Activated naive CD4-positive, alpha-beta T cell treated with anti-CD3 and anti-CD28 coated beads, Interleukin-2, amount 50 U/mL, for 72 hours (primary cell): ENCODE results near the gene RNF220. TPM values are rescaled to one million over a fixed set of nuclear protein-coding genes. Genes with fewer than 3 reads are reported as not detected.
A peak's percentile ranks its signal among the peaks of the same experiment; 100 is the strongest.

Experiments
- ATAC-seq, 2 donors: fragments of 150-1000 bp; cut with Tn5 transposase; 2 replicates each; pipeline ENCODE4 v1.10.0; 2021; ENCODE audit warnings: mild to moderate bottlenecking in 2 of 2, moderate library complexity in 2 of 2
- DNase-seq, 2 donors: peaks; one replicate each; pipeline ENCODE4 v3.0.0; 2021 to 2022; ENCODE audit warnings: low spot score in 2 of 2
- H3K27ac Mint-ChIP-seq, 2 donors: one replicate each; pipeline ENCODE4 v1.8.0; 2022; ENCODE audit warnings: mild to moderate bottlenecking in 2 of 2, mixed read lengths in 2 of 2
- H3K36me3 Mint-ChIP-seq, 2 donors: one replicate each; pipeline ENCODE4 v1.8.0; 2022; ENCODE audit warnings: mixed read lengths in 2 of 2
- H3K9me3 Mint-ChIP-seq, 2 donors: one replicate each; pipeline ENCODE4 v1.8.0; 2022; ENCODE audit warnings: mixed read lengths in 2 of 2
- total RNA-seq, 2 donors: library from RNA; stranded (reverse); gene quantifications; one replicate each; pipeline ENCODE4 v1.2.3, GENCODE V29; 2022

RNF220 gene
- total RNA-seq, 2 donors from 2014 or later: 76.1 to 77.1 TPM

DNA sequence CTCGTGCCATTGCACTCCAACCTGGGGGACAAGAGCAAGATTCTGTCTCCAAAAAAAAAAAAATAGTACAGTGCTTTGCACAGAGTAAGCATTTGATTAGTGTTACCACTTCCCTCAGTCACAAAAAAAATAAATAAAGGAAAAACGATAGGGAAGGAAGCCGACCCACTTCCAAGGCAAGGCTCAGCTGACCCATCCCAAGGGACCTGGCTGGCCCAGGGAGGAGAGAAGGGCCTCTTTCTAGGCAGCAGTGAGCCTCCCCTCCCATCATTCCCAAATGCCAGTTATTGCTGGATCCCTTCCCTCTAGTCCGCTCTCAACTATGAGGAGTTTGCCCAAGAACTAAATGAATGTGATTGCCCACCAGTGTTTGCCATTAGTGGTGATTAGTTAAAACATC, 191.5 kb downstream of the RNF220 start:
- Mint-ChIP-seq H3K36me3 (no peaks in the 10 kb centered on the region), H3K9me3 (no peaks in the 10 kb centered on the region), H3K27ac (no peak overlapping the region)
- ATAC-seq (no peak), DNase-seq (no peak)

- Mint-ChIP-seq H3K36me3 (no peaks in the 10 kb centered on the region), H3K27ac (no peak overlapping the region), H3K9me3 (no peaks in the 10 kb centered on the region)
- no peak for ATAC-seq
- no peak for DNase-seq
These were observed 193.1 kb downstream of the RNF220 start for GRCh38 chr1:44598167-44598566.

DNA sequence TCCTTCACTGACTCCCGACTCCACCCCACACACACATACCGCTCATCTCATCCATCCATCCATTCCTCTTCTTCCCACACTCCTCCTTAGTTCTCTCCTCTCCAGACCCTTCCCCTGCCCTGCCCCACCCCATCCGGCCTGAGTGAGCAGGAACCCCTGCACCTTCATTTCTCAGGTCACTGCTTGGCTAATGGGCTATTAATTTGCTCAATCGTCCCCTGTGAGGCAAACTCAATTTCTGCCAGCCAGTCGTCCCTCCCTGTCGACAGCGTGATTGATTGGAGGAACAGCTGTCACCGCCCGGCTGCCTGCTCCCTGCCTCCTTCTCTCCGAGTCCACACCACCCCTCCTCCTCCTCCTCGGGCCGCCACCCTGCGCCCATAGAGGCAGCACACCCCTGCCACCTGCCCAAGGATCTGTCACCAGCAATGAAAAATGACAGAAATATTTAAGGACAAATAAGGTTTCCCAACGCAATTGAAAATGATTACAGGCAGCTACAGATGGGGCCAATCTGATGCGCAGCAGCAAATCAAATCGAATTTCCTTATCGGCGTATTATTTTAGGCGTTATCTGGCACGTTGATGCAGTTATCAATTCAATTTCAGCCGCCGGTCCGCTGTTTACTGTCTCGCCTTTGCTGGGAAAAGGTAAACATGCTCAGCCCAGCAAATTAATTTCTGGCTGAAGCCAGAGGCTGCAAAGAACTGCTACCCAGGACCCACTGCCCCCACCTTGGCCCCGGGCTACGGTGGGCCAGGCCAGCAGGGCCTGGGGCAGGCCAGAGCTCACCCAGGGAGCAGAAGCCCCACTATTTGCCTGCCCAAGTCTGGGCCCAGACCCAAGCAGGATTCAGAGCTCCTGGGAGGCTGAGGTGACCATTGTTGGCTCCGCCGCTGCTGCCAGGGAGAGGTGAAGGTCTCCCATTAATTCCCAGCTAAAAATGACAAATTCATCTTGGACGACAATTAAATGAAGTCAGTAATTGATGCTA, 197.9 kb downstream of the RNF220 start:
- DNase-seq (no peak), ATAC-seq (no peak)
- Mint-ChIP-seq H3K36me3 (no peaks in the 10 kb centered on the region), H3K9me3 (no peaks in the 10 kb centered on the region), H3K27ac (no peak overlapping the region)

DNA sequence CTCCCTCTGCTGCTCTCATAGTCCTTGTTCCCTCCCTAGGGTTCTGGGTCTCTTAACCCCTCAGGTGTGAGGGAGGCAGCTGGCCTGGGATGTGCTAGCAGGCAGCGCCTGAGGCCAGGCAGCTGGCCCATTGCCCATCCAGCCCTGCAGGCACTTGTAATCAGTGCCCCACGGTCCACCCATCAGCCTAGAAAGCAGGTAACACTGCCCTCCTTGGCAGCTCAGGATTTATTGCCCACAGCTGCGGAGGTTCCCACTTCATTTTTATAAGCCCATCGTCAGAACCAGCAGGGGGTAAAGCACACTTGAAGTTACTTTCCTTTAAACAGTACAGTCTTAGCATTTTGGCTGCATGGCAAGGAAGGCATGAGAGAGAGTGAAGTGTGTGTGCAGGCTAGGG, 198.7 kb downstream of the RNF220 start:
- DNase-seq (no peak), ATAC-seq (no peak)
- no peaks in the 10 kb centered on the region for H3K36me3 Mint-ChIP-seq
- no peak overlapping the region for H3K27ac Mint-ChIP-seq
- H3K9me3 Mint-ChIP-seq: no peaks in the 10 kb centered on the region

- H3K36me3 Mint-ChIP-seq: no peaks in the 10 kb centered on the region
- no peak for DNase-seq
- H3K27ac Mint-ChIP-seq: no peak overlapping the region
- ATAC-seq: no peak
- H3K9me3 Mint-ChIP-seq: no peaks in the 10 kb centered on the region
These were observed 199.3 kb downstream of the RNF220 start for GRCh38 chr1:44604157-44604955.

DNA sequence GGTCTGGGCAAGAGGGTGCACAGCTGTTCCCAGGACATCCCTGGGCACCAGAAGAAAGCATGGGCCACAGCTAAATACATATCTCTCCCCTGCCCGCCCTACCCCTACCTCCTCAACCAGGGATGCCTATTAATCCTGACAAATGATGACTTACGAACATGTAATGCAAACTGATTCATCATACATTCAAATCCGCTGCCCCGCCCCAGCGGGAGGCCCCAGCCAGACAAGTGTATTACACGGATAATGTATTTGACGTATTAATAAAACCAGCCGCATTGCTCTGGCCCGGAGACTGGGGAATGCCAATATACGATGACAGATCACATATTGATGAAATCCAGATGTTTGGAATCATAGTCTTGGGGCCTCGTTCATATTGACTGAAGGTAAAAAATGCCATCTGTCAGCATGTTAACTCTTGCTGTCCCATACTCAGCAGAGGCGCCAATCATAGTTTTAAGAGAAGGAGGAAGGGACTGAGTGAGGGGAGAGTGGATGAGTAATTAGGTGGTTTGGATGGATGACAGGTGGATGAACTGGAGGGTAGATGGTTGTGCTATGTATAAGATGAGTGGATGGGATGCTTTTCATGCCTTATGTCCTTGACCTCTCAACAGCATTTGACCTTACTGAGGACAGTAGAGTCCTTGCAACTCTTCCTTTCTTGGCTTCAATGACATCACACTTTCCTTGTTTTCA, 201.0 kb downstream of the RNF220 start:
- H3K36me3 Mint-ChIP-seq: no peaks in the 10 kb centered on the region
- no peak overlapping the region for H3K27ac Mint-ChIP-seq
- H3K9me3 Mint-ChIP-seq: no peaks in the 10 kb centered on the region
- no peak for ATAC-seq
- DNase-seq: no peak

DNA sequence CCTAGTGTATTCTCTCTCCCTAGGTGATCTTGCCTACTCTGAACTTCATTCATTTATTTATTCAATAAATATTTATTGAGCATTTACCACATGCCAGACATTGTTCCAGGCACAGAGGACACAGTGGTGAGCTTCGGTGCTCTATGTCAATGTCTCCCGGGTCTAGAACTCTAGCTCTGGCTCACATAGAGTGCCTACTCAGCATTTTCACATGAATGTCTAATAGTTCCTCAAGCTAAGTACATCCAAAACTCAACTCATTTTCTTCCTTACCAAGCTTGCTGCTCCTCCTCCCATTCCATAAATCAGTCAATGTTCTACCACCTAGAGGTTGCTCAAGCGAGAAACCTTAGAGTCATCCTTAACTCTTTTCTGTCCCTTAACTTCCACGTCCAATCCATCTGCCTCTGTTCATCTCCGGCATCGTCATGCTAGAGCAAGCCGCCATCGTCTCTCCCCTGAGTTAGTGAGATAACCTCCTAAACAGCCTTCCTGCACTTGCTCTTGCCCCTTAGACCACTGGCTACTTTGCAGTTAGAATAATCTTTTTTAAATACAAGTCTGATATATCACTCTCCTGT, 201.7 kb downstream of the RNF220 start:
- Mint-ChIP-seq H3K9me3 (no peaks in the 10 kb centered on the region), H3K27ac (no peak overlapping the region), H3K36me3 (no peaks in the 10 kb centered on the region)
- no peak for DNase-seq
- ATAC-seq: no peak

DNA sequence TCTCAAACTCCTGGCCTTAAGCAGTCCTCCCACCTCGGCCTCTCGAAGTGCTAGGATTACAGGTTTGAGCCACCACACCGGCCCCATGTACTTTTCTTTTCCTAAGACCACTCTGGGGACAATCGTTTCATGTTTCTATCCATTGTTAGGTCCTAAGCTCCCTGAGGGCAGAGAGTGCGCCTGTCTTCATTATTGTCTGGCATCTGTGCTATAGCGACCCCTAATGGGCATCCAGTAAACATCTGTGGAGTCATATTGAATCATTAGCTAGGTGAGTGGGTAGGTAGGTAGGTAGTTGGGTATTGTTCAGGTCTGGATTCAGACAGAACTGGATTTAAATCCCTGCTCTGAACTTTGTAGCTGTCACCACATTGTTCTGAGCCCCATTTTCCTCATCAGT, 203.1 kb downstream of the RNF220 start:
- no peaks in the 10 kb centered on the region for H3K36me3 Mint-ChIP-seq
- H3K9me3 Mint-ChIP-seq: no peaks in the 10 kb centered on the region
- no peak overlapping the region for H3K27ac Mint-ChIP-seq
- DNase-seq (no peak), ATAC-seq (no peak)

DNA sequence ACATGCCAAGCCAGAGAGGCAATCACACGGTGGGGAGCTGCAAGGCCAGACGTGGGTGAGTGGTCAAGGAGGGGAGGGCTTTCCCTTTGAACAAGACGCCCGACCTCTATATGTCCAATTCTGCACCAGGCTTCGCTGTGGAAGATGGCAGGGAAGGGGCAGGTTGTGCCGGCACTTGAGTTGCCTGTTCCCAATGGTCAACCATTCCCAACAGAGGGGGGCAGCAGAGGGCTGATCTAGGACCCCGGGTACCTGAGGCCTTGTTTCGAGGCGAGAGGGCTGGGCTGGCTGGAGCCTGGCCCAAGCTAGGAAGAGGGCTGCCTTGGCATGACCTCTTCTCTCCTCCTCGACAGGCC, 204.3 kb downstream of the RNF220 start:
- no peak for ATAC-seq
- peak in 1 of 2 donors; percentile 29 for DNase-seq
- H3K27ac Mint-ChIP-seq: no peak overlapping the region
- H3K36me3 Mint-ChIP-seq: no peaks in the 10 kb centered on the region
- H3K9me3 Mint-ChIP-seq: no peaks in the 10 kb centered on the region

GRCh38 chr1:44609768-44610526, 204.9 kb downstream of the RNF220 start:
- no peak overlapping the region for H3K27ac Mint-ChIP-seq
- H3K36me3 Mint-ChIP-seq: no peaks in the 10 kb centered on the region
- DNase-seq (no peak), ATAC-seq (no peak)
- H3K9me3 Mint-ChIP-seq: no peaks in the 10 kb centered on the region

GRCh38 chr1:44610527-44611148, 205.6 kb downstream of the RNF220 start:
- Mint-ChIP-seq H3K9me3 (no peaks in the 10 kb centered on the region), H3K27ac (no peak overlapping the region), H3K36me3 (no peaks in the 10 kb centered on the region)
- DNase-seq (no peak), ATAC-seq (no peak)

DNA sequence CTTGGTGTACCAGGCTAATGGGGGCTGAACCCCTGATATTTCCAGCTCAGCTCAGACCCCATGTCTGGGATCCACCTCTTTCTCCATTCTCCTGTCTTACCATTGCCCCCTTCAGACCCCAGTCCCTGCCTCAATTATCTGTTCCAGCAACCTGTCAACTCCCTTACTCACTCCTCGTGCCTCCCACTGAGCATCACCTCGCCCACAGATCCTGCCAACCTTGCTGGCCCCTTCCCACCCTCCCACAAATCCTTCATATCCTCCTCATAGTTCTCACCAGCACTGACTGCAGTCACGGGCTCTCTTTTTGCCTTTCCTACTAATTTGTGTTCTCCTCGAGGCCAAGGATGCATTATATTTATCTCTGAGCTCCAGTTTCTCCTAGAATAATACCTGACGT, 206.4 kb downstream of the RNF220 start:
- H3K27ac Mint-ChIP-seq: no peak overlapping the region
- no peaks in the 10 kb centered on the region for H3K36me3 Mint-ChIP-seq
- ATAC-seq (no peak), DNase-seq (no peak)
- no peaks in the 10 kb centered on the region for H3K9me3 Mint-ChIP-seq

DNA sequence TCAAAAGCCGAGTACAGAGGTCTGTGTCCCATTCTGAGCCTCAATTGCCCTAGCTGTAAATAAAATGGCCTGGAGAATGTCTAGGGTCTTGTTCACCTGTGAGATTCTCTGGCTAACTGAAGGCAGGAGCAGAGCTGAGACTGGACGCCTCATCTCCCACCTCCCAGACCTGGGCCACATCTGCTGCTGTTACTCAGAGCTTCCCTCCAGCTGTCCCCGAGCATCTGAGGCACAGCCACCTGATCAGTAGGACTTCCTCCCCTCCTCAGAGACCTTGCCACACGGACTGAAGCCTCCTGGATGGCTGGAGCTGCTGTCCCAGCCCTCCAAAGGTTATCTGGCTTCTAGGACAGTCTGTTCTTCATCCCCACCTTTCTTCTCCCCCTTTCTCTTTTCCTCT, 206.8 kb downstream of the RNF220 start:
- no peak for ATAC-seq
- Mint-ChIP-seq H3K36me3 (no peaks in the 10 kb centered on the region), H3K9me3 (no peaks in the 10 kb centered on the region), H3K27ac (no peak overlapping the region)
- no peak for DNase-seq

DNA sequence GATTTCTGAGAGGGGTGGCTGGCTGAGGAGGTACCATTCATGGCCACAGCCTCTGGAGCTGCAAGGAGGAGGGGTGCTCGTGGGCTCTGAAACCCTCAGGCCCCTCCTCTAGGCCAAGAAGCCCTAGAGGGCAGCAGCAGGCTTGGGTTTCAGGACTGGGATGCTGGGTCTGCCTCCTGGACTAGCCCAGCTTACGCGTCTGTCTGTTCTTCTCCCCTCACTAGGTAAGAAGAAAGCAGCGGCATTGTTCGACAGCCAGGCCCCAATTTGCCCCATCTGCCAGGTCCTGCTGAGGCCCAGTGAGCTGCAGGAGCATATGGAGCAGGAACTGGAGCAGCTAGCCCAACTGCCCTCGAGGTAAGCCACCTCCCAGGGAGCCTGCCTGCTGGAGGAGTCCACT, 208.9 kb downstream of the RNF220 start:
- no peak for ATAC-seq
- Mint-ChIP-seq H3K36me3 (no peaks in the 10 kb centered on the region), H3K9me3 (no peaks in the 10 kb centered on the region), H3K27ac (no peak overlapping the region)
- DNase-seq: no peak

DNA sequence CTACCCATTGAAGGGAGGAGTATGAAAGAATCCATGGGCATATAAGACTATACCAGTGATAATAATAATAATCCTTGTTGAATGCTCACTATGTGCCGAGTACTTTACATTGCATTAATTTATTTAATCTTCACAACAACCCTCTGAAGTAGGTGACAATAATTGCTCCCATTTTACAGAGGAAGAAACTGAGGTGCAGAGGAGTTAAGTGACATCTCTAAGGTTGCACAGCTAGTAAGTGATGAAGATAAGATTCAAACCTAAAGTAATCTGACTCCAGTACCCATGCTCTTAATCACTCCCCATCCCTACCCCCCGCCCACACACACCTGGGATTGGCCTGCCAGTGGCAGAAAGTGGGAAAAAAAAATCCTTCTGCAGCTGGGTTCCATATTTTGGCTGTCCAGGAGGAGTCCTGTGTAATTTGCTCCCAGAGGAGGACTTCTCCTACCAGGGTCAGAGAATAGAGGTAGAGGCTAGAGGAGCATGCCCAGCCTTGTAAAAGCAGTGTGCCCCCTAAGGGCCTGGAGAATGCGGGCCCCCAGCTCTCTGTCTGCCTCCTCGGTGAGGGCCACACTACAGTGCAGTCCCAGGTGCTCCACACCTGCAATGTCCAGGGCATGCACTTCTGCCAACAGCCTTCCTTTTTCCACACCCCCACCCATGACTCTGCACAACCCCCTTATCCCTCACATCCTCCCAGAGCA, 211.4 kb downstream of the RNF220 start:
- Mint-ChIP-seq H3K36me3 (no peaks in the 10 kb centered on the region), H3K27ac (no peak overlapping the region), H3K9me3 (no peaks in the 10 kb centered on the region)
- DNase-seq (no peak), ATAC-seq (no peak)
